Fibroblast of pulmonary artery (primary cell): Measurements from ENCODE around the gene SSNA1.

ENCODE experiments used
- DNase-seq: peaks from one replicate; pipeline ENCODE4 v3.0.0-alpha.2; 2010; ENCODE audit warnings: low read depth
- H3K4me3 ChIP-seq: replicated peaks from 2 replicates; pipeline ENCODE4 v1.5.1; 2011; ENCODE audit warnings: low read depth, mild to moderate bottlenecking, control low read depth, low read length, moderate library complexity
- CTCF ChIP-seq: IDR thresholded peaks from 2 replicates; pipeline ENCODE4 v1.5.1; 2011; ENCODE audit warnings: mild to moderate bottlenecking, control low read depth, low read length, inconsistent platforms; ENCODE audit errors: missing control alignments

The SSNA1 gene

DNA sequence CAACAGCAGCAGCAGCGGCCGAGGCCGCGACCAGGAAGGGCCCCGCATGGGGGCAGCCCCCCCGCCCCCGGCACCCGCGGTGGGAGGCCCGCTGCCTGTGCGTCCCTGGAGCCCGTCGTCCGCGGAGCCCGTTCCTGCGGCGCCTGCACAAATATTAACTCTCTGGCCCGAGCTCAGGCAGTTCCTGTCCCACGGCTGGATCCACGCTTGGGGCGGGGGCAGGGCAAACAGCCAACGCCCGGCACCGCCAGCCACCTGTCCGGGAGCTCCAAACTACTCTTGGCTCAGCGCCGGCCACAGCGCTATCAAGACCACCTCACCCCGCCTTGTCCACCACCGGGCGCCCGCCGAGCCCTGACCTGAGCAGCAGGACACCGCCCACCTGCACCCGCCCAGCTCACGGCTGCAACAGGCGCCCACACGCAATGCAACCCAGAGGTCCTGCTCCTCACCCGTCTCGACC, 18.5 kb upstream of the SSNA1 start, which contains the start of gene LRRC26:
Gene LRRC26 (minus strand): TSS at position 156 of the 463 bp plus-strand sequence. CDS start 108 bp downstream, at position 48.
- DNase-seq: no peak
- no peak within 1 kb of the TSS for H3K4me3 ChIP-seq
- TF ChIP-seq CTCF: no peak

- H3K4me3 ChIP-seq: no peak overlapping the region
- no peak for DNase-seq
- no peak for TF ChIP-seq CTCF
Measured at GRCh38 chr9:137170486-137171148, 17.9 kb upstream of the SSNA1 start.

GRCh38 chr9:137171149-137171900, 17.2 kb upstream of the SSNA1 start:
- no peak for TF ChIP-seq CTCF
- H3K4me3 ChIP-seq: no peak overlapping the region
- no peak for DNase-seq

- no peak overlapping the region for H3K4me3 ChIP-seq
- no peak for DNase-seq
- no peak for TF ChIP-seq CTCF
Measured at GRCh38 chr9:137172901-137173795, 15.3 kb upstream of the SSNA1 start.

- H3K4me3 ChIP-seq: no peak overlapping the region
- TF ChIP-seq CTCF: no peak
- no peak for DNase-seq
Measured at GRCh38 chr9:137173796-137174664, 14.4 kb upstream of the SSNA1 start.
